Measurements from ENCODE around the gene FRRS1L. TPM values are rescaled to one million over a fixed set of nuclear protein-coding genes. Genes with fewer than 3 reads are reported as not detected.

The FRRS1L gene
- total and polyA plus RNA-seq, 2 of the 4 experiments (the other 2 are of a cell fraction): under 0.01 to 0.05 TPM

GRCh38 chr9:109119439-109120203, 47.4 kb downstream of the FRRS1L start, which contains the start of gene TMEM245 (continued):
- no peak for TF ChIP-seq RCOR1 (IDR thresholded peaks at IDR 0.05; ENCODE audit: insufficient replicate concordance, low read length)
- TF ChIP-seq RFX5 (IDR thresholded peaks at IDR 0.05; ENCODE audit: low read depth, low read length): no peak

GRCh38 chr9:109118808-109119438, 48.1 kb downstream of the FRRS1L start:
- no peak overlapping the region for H4K8ac ChIP-seq (ENCODE audit: low read depth in 2 of 2, low read length in 2 of 2)
- no TSS peak for BruUV-seq (replicated peaks)
- CTCF ChIA-PET: no interaction called here
- dilution Hi-C loops (cut with HindIII; ENCODE audit: low sequenced_read_pairs, unreplicated experiment) (no loop called here), in situ Hi-C loops (cut with MboI; ENCODE audit: low sequenced_read_pairs) (no loop called here), intact Hi-C loops (cut with micrococcal nuclease) (loop anchor here (1.0 to 10.0 kb wide), 4 partner anchors 84 to 206 kb away; partner anchors contain the start of gene EPB41L4B)
- H2BK20ac ChIP-seq (ENCODE audit: low read depth, low read length): no peak overlapping the region; the same call in 1 of the 2 replicates
- peak overlapping the region; percentile 76 for H3K9ac ChIP-seq (ENCODE audit: low read depth, low read length)
- H3K56ac ChIP-seq (ENCODE audit: extremely low read depth, insufficient read depth, low read length): peak overlapping the region; percentile 17
- ATAC-seq (ENCODE audit: low read depth) (peak; percentile 3), DNase-seq (peak; percentile 15)
- H3K79me1 ChIP-seq (ENCODE audit: low read depth in 1 of 2, low read length in 2 of 2): peaks cover 4 to 42% of the 10 kb centered on the region in 2 experiments; a peak in 2 of 4 replicates
- H4K5ac ChIP-seq (ENCODE audit: low read depth, low read length): no peak overlapping the region
- H3K14ac ChIP-seq (replicated peaks; ENCODE audit: low read depth, low read length): peak overlapping the region; percentile 20
- peak overlapping the region; percentile 84 for H3K4me3 ChIP-seq (ENCODE audit: insufficient read depth, low read depth, low read length)
- peak overlapping the region; percentile 93 for H2AFZ ChIP-seq (replicated peaks; ENCODE audit: low read length, poor library complexity)
- peak overlapping the region; percentile 74 for H3K27ac ChIP-seq (ENCODE audit: insufficient read depth, low read length)
- no peaks in the 10 kb centered on the region for H3K9me3 ChIP-seq (ENCODE audit: control insufficient read depth, insufficient read depth, low read length)
- peak overlapping the region; percentile 68 for H2BK5ac ChIP-seq (ENCODE audit: low read depth, low read length, poor library complexity, severe bottlenecking)
- peak overlapping the region; percentile 84 for H3K23ac ChIP-seq (ENCODE audit: low read depth, low read length)
- H2AK5ac ChIP-seq (ENCODE audit: low read depth, low read length): peak overlapping the region; percentile 51; the same call in 1 of the 2 replicates
- H3K18ac ChIP-seq (ENCODE audit: low read depth, low read length): no peak overlapping the region
- H3K9me1 ChIP-seq (ENCODE audit: insufficient read depth, low read length): peaks cover 8% of the 10 kb centered on the region; the same call in 1 of the 2 replicates
- peak overlapping the region; percentile 100 for H3K4me2 ChIP-seq (ENCODE audit: low read depth, low read length)
- peak overlapping the region; percentile 7; the same call in 1 of the 2 replicates for H2BK120ac ChIP-seq (ENCODE audit: low read depth, low read length)
- H3K27me3 ChIP-seq (ENCODE audit: control insufficient read depth, insufficient read depth, low read length): no peaks in the 10 kb centered on the region
- no peak overlapping the region for H4K91ac ChIP-seq (ENCODE audit: insufficient read depth, low read depth, low read length)
- peak overlapping the region; percentile 89 for H2AK9ac ChIP-seq (replicated peaks; ENCODE audit: low read depth, low read length, poor library complexity)
- WGBS, 2 experiments (ENCODE audit: extremely low coverage in 2 of 2, insufficient read length in 1 of 2): 3% methylated on average over 11 of the region's 29 CpGs; no CpG with 5 or more reads in 1 of the 2 experiments
- POLR2A ChIA-PET (ENCODE audit: unreplicated experiment): no interaction called here
- H3K4me1 ChIP-seq (ENCODE audit: control insufficient read depth, insufficient read depth, low read length): peaks cover 5% of the 10 kb centered on the region
- no peaks in the 10 kb centered on the region for H3K36me3 ChIP-seq (ENCODE audit: control insufficient read depth, insufficient read depth, low read length)
- peak overlapping the region; percentile 29 for H3K4ac ChIP-seq (ENCODE audit: low read depth, low read length)
- H2BK15ac ChIP-seq (ENCODE audit: low read depth, low read length): no peak overlapping the region
- peaks cover 37% of the 10 kb centered on the region for H4K20me1 ChIP-seq (ENCODE audit: insufficient read depth, low read length)
- no peak for TF ChIP-seq CTCF (conservative IDR thresholded peaks at IDR 0.05; ENCODE audit: low read depth, low read length)
- no peak for TF ChIP-seq RAD21 (IDR thresholded peaks at IDR 0.05; ENCODE audit: low read length)
- TF ChIP-seq SMC3 (IDR thresholded peaks at IDR 0.05; ENCODE audit: low read depth, low read length): no peak
- TF ChIP-seq MAFK (IDR thresholded peaks at IDR 0.05; ENCODE audit: low read depth, low read length): no peak
- TF ChIP-seq USF2 (IDR thresholded peaks at IDR 0.05; ENCODE audit: low read depth, low read length): no peak
- no peak for TF ChIP-seq ELK1 (IDR thresholded peaks at IDR 0.05; ENCODE audit: borderline replicate concordance, low read depth, low read length)
- TF ChIP-seq CHD1 (IDR thresholded peaks at IDR 0.05; ENCODE audit: low read depth, low read length): no peak
- no peak for TF ChIP-seq RCOR1 (IDR thresholded peaks at IDR 0.05; ENCODE audit: insufficient replicate concordance, low read length)
- no peak for TF ChIP-seq MXI1 (IDR thresholded peaks at IDR 0.05; ENCODE audit: borderline replicate concordance, low read depth, low read length)

Measured in IMR-90 (cell line).